Breast epithelium (tissue), 4 donors: ENCODE measurements around the gene KRT15. TPM values are rescaled to one million over a fixed set of nuclear protein-coding genes. Genes with fewer than 3 reads are reported as not detected.

ENCODE experiments used
- DNase-seq, 2 donors: peaks; one replicate each; pipeline ENCODE4 v3.0.0-alpha.2; 2019; ENCODE audit warnings: low spot score in 2 of 2
- H3K27ac ChIP-seq, 2 donors: fragments of 200-600 bp; sonication (generic) in 1 of 2; one replicate each; pipeline ENCODE4 v1.5.1; 2016 to 2019; ENCODE audit warnings: mild to moderate bottlenecking in 1 of 2
- H3K27me3 ChIP-seq, 2 donors: fragments of 200-600 bp; sonication (generic) in 1 of 2; one replicate each; pipeline versions ENCODE4 v1.5.1 to v1.6.0; 2017 to 2019; ENCODE audit warnings: control low read depth in 1 of 2, mild to moderate bottlenecking in 1 of 2
- H3K36me3 ChIP-seq: fragments of 200-600 bp; one replicate; pipeline ENCODE4 v1.5.1; 2019
- H3K4me1 ChIP-seq, 2 donors: fragments of 200-600 bp; sonication (generic); one replicate each; pipeline ENCODE4 v1.5.1; 2016 to 2019; ENCODE audit warnings: control low read depth in 1 of 2
- H3K4me3 ChIP-seq, 3 donors: fragments of 200-600 bp; sonication (generic); 1 replicate in 2 of 3; 2 replicates in 1 of 3; pipeline ENCODE4 v1.5.1; 2016 to 2019; ENCODE audit warnings: mild to moderate bottlenecking in 3 of 3, moderate library complexity in 2 of 3
- H3K9me3 ChIP-seq, 2 donors: fragments of 200-600 bp; sonication (generic) in 1 of 2; one replicate each; pipeline ENCODE4 v1.5.1; 2016 to 2019; ENCODE audit warnings: control low read depth in 1 of 2
- CTCF ChIP-seq, 3 donors: fragments of 450-650 bp; IDR thresholded peaks; one replicate each; pipeline ENCODE4 v1.5.1; 2016 to 2017; ENCODE audit warnings: antibody characterized with exemption in 3 of 3, mild to moderate bottlenecking in 3 of 3, moderate library complexity in 3 of 3
- POLR2A ChIP-seq: fragments of 450-650 bp; IDR thresholded peaks from one replicate; pipeline ENCODE4 v1.6.1; 2016; ENCODE audit warnings: antibody characterized with exemption, mild to moderate bottlenecking, moderate library complexity
- POLR2AphosphoS5 ChIP-seq, 3 donors: sonication (generic); formaldehyde crosslinking; IDR thresholded peaks; one replicate each; pipeline ENCODE4 v1.6.1; 2017; ENCODE audit warnings: antibody characterized with exemption in 3 of 3
- intact Hi-C: fragments of 100-400 bp; cut with DNase I; formaldehyde crosslinking; loops from one replicate; pipeline ENCODE4 v1.15.1; 2023; ENCODE audit warnings: low total_unique reads
- total RNA-seq, 3 donors: library from RNA; depleted of rRNA; stranded (reverse); fragments of >200 nt; gene quantifications; one replicate each; pipeline ENCODE4 v1.1.0, GENCODE V29; 2016

KRT15 gene
- total RNA-seq, 3 donors from 2014 or later = 0.80 to 2,244 (median 331) TPM

- peak overlapping the region; percentile 41 to 44 for H3K27ac ChIP-seq
- no peak for TF ChIP-seq POLR2AphosphoS5 (IDR thresholded peaks at IDR 0.05)
- no peak for TF ChIP-seq CTCF (IDR thresholded peaks at IDR 0.05)
- TF ChIP-seq POLR2A = no peak
- no peak overlapping the region for H3K4me3 ChIP-seq
- no peaks in the 10 kb centered on the region for H3K36me3 ChIP-seq
- H3K4me1 ChIP-seq = no peaks in the 10 kb centered on the region
- H3K9me3 ChIP-seq = no peaks in the 10 kb centered on the region
- no peaks in the 10 kb centered on the region for H3K27me3 ChIP-seq
- no peak for DNase-seq
- intact Hi-C loops = no loop called here
Observed at GRCh38 chr17:41511116-41511515, 7.6 kb downstream of the KRT15 start.

GRCh38 chr17:41510251-41511065 is 8.2 kb downstream of the KRT15 start:
- Histone ChIP-seq H3K4me1 (no peaks in the 10 kb centered on the region), H3K36me3 (no peaks in the 10 kb centered on the region), H3K9me3 (no peaks in the 10 kb centered on the region), H3K27me3 (no peaks in the 10 kb centered on the region), H3K4me3 (no peak overlapping the region), H3K27ac (peak overlapping the region; percentile 41 to 44)
- no peak for DNase-seq
- intact Hi-C loops = no loop called here
- TF ChIP-seq POLR2AphosphoS5 (IDR thresholded peaks at IDR 0.05) = no peak
- no peak for TF ChIP-seq POLR2A
- no peak for TF ChIP-seq CTCF (IDR thresholded peaks at IDR 0.05)

- intact Hi-C loops = no loop called here
- Histone ChIP-seq H3K27ac (peak overlapping the region in 1 of 2 donors; percentile 50), H3K36me3 (no peaks in the 10 kb centered on the region), H3K9me3 (no peaks in the 10 kb centered on the region), H3K4me3 (no peak overlapping the region), H3K4me1 (no peaks in the 10 kb centered on the region), H3K27me3 (no peaks in the 10 kb centered on the region)
- DNase-seq = no peak
- TF ChIP-seq CTCF (IDR thresholded peaks at IDR 0.05) (no peak), POLR2A (no peak), POLR2AphosphoS5 (IDR thresholded peaks at IDR 0.05) (no peak)
Observed at GRCh38 chr17:41507315-41507880, 11.3 kb downstream of the KRT15 start.

GRCh38 chr17:41505809-41506767 is 12.6 kb downstream of the KRT15 start:
- Histone ChIP-seq H3K4me3 (no peak overlapping the region), H3K9me3 (no peaks in the 10 kb centered on the region), H3K4me1 (no peaks in the 10 kb centered on the region), H3K36me3 (no peaks in the 10 kb centered on the region), H3K27me3 (no peaks in the 10 kb centered on the region), H3K27ac (no peak overlapping the region)
- TF ChIP-seq POLR2AphosphoS5 (IDR thresholded peaks at IDR 0.05) = no peak
- no peak for TF ChIP-seq CTCF (IDR thresholded peaks at IDR 0.05)
- TF ChIP-seq POLR2A = no peak
- DNase-seq = no peak
- intact Hi-C loops = loop anchor here (2.0 kb wide), 1 partner anchor 79 kb away; no protein-coding TSS in a partner anchor
